Neural cell (in vitro differentiated cells): ENCODE data around the gene KBTBD12. TPM values are rescaled to one million over a fixed set of nuclear protein-coding genes. Genes with fewer than 3 reads are reported as not detected.

Experiments used
- H2AFZ ChIP-seq: fragments of 200-600, 300-800 bp; sonication (generic), shearing (Covaris generic); 2 replicates; pipeline ENCODE4 v1.6.0; 2014; ENCODE audit warnings: low read depth, mild to moderate bottlenecking, antibody characterized with exemption, low read length, moderate library complexity
- H3F3A ChIP-seq: fragments of 200-600 bp; shearing (Covaris generic); 2 replicates; pipeline ENCODE4 v1.6.1; 2016; ENCODE audit warnings: mild to moderate bottlenecking, moderate library complexity, mixed read lengths, antibody characterized with exemption, low read length; ENCODE audit not compliant: insufficient read depth, poor library complexity, severe bottlenecking
- H3K27ac ChIP-seq: fragments of 200-600, 300-800 bp; sonication (generic), shearing (Covaris generic); 2 replicates; pipeline ENCODE4 v1.5.1; 2014; ENCODE audit warnings: mild to moderate bottlenecking, low read length, moderate library complexity
- H3K27me3 ChIP-seq: fragments of 300-800, 200-600 bp; sonication (generic), shearing (Covaris generic); 2 replicates; pipeline ENCODE4 v1.6.0; 2014; ENCODE audit warnings: mild to moderate bottlenecking, low read depth, low read length, moderate library complexity; ENCODE audit not compliant: insufficient read depth
- H3K36me3 ChIP-seq: fragments of 300-800, 200-600 bp; sonication (generic), shearing (Covaris generic); 2 replicates; pipeline ENCODE4 v1.5.1; 2014; ENCODE audit warnings: mild to moderate bottlenecking, antibody characterized with exemption, low read length, moderate library complexity; ENCODE audit not compliant: insufficient read depth
- H3K4me2 ChIP-seq: fragments of 300-800, 200-600 bp; sonication (generic), shearing (Covaris generic); 2 replicates; pipeline ENCODE4 v1.6.0; 2014; ENCODE audit warnings: mild to moderate bottlenecking, low read length
- H3K4me3 ChIP-seq: fragments of 300-800, 200-600 bp; sonication (generic), shearing (Covaris generic); 2 replicates; pipeline ENCODE4 v1.5.1; 2014; ENCODE audit warnings: mild to moderate bottlenecking, low read length, moderate library complexity
- H3K79me2 ChIP-seq: fragments of 200-600 bp; shearing (Covaris generic); replicated peaks from 2 replicates; pipeline ENCODE4 v1.6.0; 2014; ENCODE audit warnings: mild to moderate bottlenecking, low read length, moderate library complexity; ENCODE audit not compliant: insufficient read depth
- H3K9ac ChIP-seq: fragments of 300-800, 200-600 bp; sonication (generic), shearing (Covaris generic); 2 replicates; pipeline ENCODE4 v1.6.1; 2016; ENCODE audit warnings: mild to moderate bottlenecking, low read length, mixed read lengths
- H3K9me2 ChIP-seq: fragments of 200-600 bp; shearing (Covaris generic); 2 replicates; pipeline ENCODE4 v1.6.1; 2016; ENCODE audit warnings: mild to moderate bottlenecking, low read length, mixed read lengths; ENCODE audit not compliant: insufficient read depth
- H3K9me3 ChIP-seq: fragments of 200-600, 300-800 bp; sonication (generic), shearing (Covaris generic); 2 replicates; pipeline ENCODE4 v1.6.1; 2016; ENCODE audit warnings: mild to moderate bottlenecking, mixed run types, low read length, moderate library complexity, mixed read lengths
- H4K20me1 ChIP-seq: fragments of 200-600 bp; shearing (Covaris generic); 2 replicates; pipeline ENCODE4 v1.6.1; 2016; ENCODE audit warnings: mild to moderate bottlenecking, mixed run types; ENCODE audit not compliant: insufficient read depth
- CTCF ChIP-seq: fragments of 450-650 bp; IDR thresholded peaks from 2 replicates; pipeline ENCODE4 v1.5.1; 2014; ENCODE audit warnings: antibody characterized with exemption, mild to moderate bottlenecking, moderate library complexity; ENCODE audit not compliant: poor library complexity, severe bottlenecking
- EP300 ChIP-seq: fragments of 450-650 bp; conservative IDR thresholded peaks from 2 replicates; pipeline ENCODE4 v1.6.1; 2014; ENCODE audit warnings: antibody characterized with exemption, mild to moderate bottlenecking, moderate library complexity; ENCODE audit not compliant: poor library complexity, severe bottlenecking
- EZH2 ChIP-seq: fragments of 200-600, 300-800 bp; shearing (Covaris generic), sonication (generic); IDR thresholded peaks from 2 replicates; pipeline ENCODE4 v1.6.1; 2014; ENCODE audit warnings: antibody characterized with exemption, low read length, borderline replicate concordance, mild to moderate bottlenecking; ENCODE audit not compliant: insufficient read depth, poor library complexity, severe bottlenecking
- MXI1 ChIP-seq: fragments of 450-650 bp; conservative IDR thresholded peaks from 2 replicates; pipeline ENCODE4 v1.6.1; 2014; ENCODE audit warnings: antibody characterized with exemption, mild to moderate bottlenecking; ENCODE audit not compliant: poor library complexity, severe bottlenecking
- POLR2AphosphoS5 ChIP-seq: IDR thresholded peaks from 2 replicates; pipeline ENCODE4 v1.6.1; 2012
- RAD21 ChIP-seq: fragments of 450-650 bp; conservative IDR thresholded peaks from 2 replicates; pipeline ENCODE4 v1.6.1; 2014; ENCODE audit warnings: antibody characterized with exemption, mild to moderate bottlenecking, moderate library complexity
- SMC3 ChIP-seq: fragments of 450-650 bp; conservative IDR thresholded peaks from 2 replicates; pipeline ENCODE4 v1.6.1; 2014; ENCODE audit warnings: antibody characterized with exemption, mild to moderate bottlenecking, moderate library complexity; ENCODE audit not compliant: poor library complexity
- TAF1 ChIP-seq: IDR thresholded peaks from 2 replicates; pipeline ENCODE4 v1.6.1; 2012; ENCODE audit warnings: low read depth
- polyA plus RNA-seq: library from polyadenylated mRNA; depleted of rRNA; stranded (reverse); fragments of >200 nt; gene quantifications from 2 replicates; pipeline ENCODE4 v1.2.3, GENCODE V29; 2014
- TF ChIP-seq, protein P1 (sequence below): IDR thresholded peaks from 2 replicates; pipeline ENCODE4 v1.6.1; 2012; ENCODE audit warnings: borderline replicate concordance

Gene KBTBD12
- polyA plus RNA-seq, 1 donor from 2014 or later = not detected

DNA sequence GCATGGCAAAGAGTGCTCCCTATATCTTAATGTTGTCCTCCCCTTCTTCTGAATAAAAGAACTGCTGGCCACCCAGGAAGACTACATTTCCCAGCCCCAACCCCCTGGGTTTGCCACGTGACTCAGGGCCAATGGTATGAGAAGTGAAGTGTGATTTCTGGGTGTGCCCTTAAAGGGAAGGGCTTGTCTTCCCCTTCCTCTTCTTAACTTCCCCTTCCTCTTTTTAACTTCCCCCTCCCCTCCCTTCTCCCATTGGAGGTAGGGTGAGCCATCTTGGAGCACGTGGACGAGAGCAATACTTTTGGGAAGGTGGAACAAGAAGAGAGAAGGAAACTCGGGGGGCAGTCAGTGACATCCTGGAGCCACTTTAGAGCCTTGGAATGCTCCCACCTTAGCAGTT, 6.8 kb upstream of the KBTBD12 start:
- Histone ChIP-seq H2AFZ (no peak overlapping the region), H3K36me3 (no peaks in the 10 kb centered on the region), H3K27ac (no peak overlapping the region), H3K4me2 (no peak overlapping the region), H3K4me3 (no peak overlapping the region), H4K20me1 (no peaks in the 10 kb centered on the region), H3K27me3 (no peaks in the 10 kb centered on the region), H3K9ac (no peak overlapping the region), H3K9me3 (no peaks in the 10 kb centered on the region), H3K79me2 (no peaks in the 10 kb centered on the region), H3F3A (no peaks in the 10 kb centered on the region), H3K9me2 (no peaks in the 10 kb centered on the region)
- TF ChIP-seq RAD21 (no peak), MXI1 (no peak), POLR2AphosphoS5 (no peak), CTCF (no peak), TAF1 (no peak)

- no peak overlapping the region for H2AFZ ChIP-seq
- H3K9me3 ChIP-seq = no peaks in the 10 kb centered on the region
- no peak overlapping the region for H3K4me3 ChIP-seq
- no peak overlapping the region for H3K27ac ChIP-seq
- H3K9ac ChIP-seq = no peak overlapping the region
- H3K79me2 ChIP-seq = no peaks in the 10 kb centered on the region
- no peaks in the 10 kb centered on the region for H3K36me3 ChIP-seq
- H4K20me1 ChIP-seq = no peaks in the 10 kb centered on the region
- H3F3A ChIP-seq = no peaks in the 10 kb centered on the region
- H3K9me2 ChIP-seq = no peaks in the 10 kb centered on the region
- H3K4me2 ChIP-seq = no peak overlapping the region
- no peaks in the 10 kb centered on the region for H3K27me3 ChIP-seq
- TF ChIP-seq CTCF (no peak), TAF1 (no peak), POLR2AphosphoS5 (no peak), SMC3 (no peak), MXI1 (no peak), RAD21 (no peak), EP300 (no peak), EZH2 (no peak)
- TF ChIP-seq, protein P1, sequence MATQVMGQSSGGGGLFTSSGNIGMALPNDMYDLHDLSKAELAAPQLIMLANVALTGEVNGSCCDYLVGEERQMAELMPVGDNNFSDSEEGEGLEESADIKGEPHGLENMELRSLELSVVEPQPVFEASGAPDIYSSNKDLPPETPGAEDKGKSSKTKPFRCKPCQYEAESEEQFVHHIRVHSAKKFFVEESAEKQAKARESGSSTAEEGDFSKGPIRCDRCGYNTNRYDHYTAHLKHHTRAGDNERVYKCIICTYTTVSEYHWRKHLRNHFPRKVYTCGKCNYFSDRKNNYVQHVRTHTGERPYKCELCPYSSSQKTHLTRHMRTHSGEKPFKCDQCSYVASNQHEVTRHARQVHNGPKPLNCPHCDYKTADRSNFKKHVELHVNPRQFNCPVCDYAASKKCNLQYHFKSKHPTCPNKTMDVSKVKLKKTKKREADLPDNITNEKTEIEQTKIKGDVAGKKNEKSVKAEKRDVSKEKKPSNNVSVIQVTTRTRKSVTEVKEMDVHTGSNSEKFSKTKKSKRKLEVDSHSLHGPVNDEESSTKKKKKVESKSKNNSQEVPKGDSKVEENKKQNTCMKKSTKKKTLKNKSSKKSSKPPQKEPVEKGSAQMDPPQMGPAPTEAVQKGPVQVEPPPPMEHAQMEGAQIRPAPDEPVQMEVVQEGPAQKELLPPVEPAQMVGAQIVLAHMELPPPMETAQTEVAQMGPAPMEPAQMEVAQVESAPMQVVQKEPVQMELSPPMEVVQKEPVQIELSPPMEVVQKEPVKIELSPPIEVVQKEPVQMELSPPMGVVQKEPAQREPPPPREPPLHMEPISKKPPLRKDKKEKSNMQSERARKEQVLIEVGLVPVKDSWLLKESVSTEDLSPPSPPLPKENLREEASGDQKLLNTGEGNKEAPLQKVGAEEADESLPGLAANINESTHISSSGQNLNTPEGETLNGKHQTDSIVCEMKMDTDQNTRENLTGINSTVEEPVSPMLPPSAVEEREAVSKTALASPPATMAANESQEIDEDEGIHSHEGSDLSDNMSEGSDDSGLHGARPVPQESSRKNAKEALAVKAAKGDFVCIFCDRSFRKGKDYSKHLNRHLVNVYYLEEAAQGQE = no peak
Measured at GRCh38 chr3:127908951-127909350, 6.1 kb upstream of the KBTBD12 start.
